ENCODE results near the gene PPP1R15A.
"Not testable (repeated sequence)": the region's sequence is repeated elsewhere in the genome, so short reads cannot be mapped to it uniquely, and the experiment has no call there.

PPP1R15A gene

GRCh38 chr19:48872182-48872883 is at the start of gene PPP1R15A:
TSS of gene PPP1R15A (plus strand) at chr19:48872421. CDS start at chr19:48873234, 813 bp downstream.
- DNase-seq (ENCODE audit: low spot score) = peak; percentile 98

GRCh38 chr19:48822514-48822913 is 49.7 kb upstream of the PPP1R15A start:
- no peak for DNase-seq (ENCODE audit: low spot score)

- no peak for DNase-seq (ENCODE audit: low spot score)
These were observed 45.6 kb upstream of the PPP1R15A start for GRCh38 chr19:48826606-48827020.

- no peak for DNase-seq (ENCODE audit: low spot score)
These were observed 42.1 kb upstream of the PPP1R15A start for GRCh38 chr19:48830088-48830487.

- no peak for DNase-seq (ENCODE audit: low spot score)
These were observed 41.3 kb upstream of the PPP1R15A start for GRCh38 chr19:48830965-48831364.

GRCh38 chr19:48833049-48833448 is 39.2 kb upstream of the PPP1R15A start:
- no peak for DNase-seq (ENCODE audit: low spot score)

- DNase-seq (ENCODE audit: low spot score) = no peak
These were observed 38.2 kb upstream of the PPP1R15A start for GRCh38 chr19:48833977-48834376.

GRCh38 chr19:48835734-48836088 is 36.5 kb upstream of the PPP1R15A start:
- peak; percentile 87 for DNase-seq (ENCODE audit: low spot score)

- DNase-seq (ENCODE audit: low spot score) = no peak
These were observed 35.9 kb upstream of the PPP1R15A start, which contains the start of gene HSD17B14 for GRCh38 chr19:48836089-48837017. TSS of gene HSD17B14 (minus strand) at chr19:48836491. CDS start at chr19:48836411, 80 bp downstream.

- no peak for DNase-seq (ENCODE audit: low spot score)
These were observed 35.1 kb upstream of the PPP1R15A start for GRCh38 chr19:48837051-48837524.

- no peak for DNase-seq (ENCODE audit: low spot score)
These were observed 34.5 kb upstream of the PPP1R15A start for GRCh38 chr19:48837687-48838086.

- no peak for DNase-seq (ENCODE audit: low spot score)
These were observed 31.2 kb upstream of the PPP1R15A start for GRCh38 chr19:48841047-48841446.

- DNase-seq (ENCODE audit: low spot score) = no peak
These were observed 30.6 kb upstream of the PPP1R15A start for GRCh38 chr19:48841571-48841970.

- peak; percentile 55 for DNase-seq (ENCODE audit: low spot score)
These were observed 29.4 kb upstream of the PPP1R15A start for GRCh38 chr19:48842789-48843162.

GRCh38 chr19:48844472-48844871 is 27.7 kb upstream of the PPP1R15A start:
- DNase-seq (ENCODE audit: low spot score) = no peak

- no peak for DNase-seq (ENCODE audit: low spot score)
These were observed 26.8 kb upstream of the PPP1R15A start for GRCh38 chr19:48845384-48845783.

- not testable (repeated sequence) for DNase-seq (ENCODE audit: low spot score)
These were observed 25.6 kb upstream of the PPP1R15A start for GRCh38 chr19:48846659-48847058.

- no peak for DNase-seq (ENCODE audit: low spot score)
These were observed 19.9 kb upstream of the PPP1R15A start for GRCh38 chr19:48852292-48852691.

GRCh38 chr19:48853483-48853882 is 18.7 kb upstream of the PPP1R15A start:
- no peak for DNase-seq (ENCODE audit: low spot score)

GRCh38 chr19:48854103-48854502 is 18.1 kb upstream of the PPP1R15A start:
- no peak for DNase-seq (ENCODE audit: low spot score)

GRCh38 chr19:48856921-48857320 is 15.3 kb upstream of the PPP1R15A start:
- DNase-seq (ENCODE audit: low spot score) = no peak

GRCh38 chr19:48858984-48859710 is 13.1 kb upstream of the PPP1R15A start:
- no peak for DNase-seq (ENCODE audit: low spot score)

Data from LoVo (cell line).